GM21529 (cell line): Measurements from ENCODE around the gene CCDC88C.
"Not testable (repeated sequence)": the region's sequence is repeated elsewhere in the genome, so short reads cannot be mapped to it uniquely, and the experiment has no call there.

ENCODE experiments used
- ATAC-seq: cut with Tn5 transposase; IDR thresholded peaks from one replicate; pipeline ENCODE4 v1.9.1; 2021; ENCODE audit not compliant: unreplicated experiment

The CCDC88C gene

DNA sequence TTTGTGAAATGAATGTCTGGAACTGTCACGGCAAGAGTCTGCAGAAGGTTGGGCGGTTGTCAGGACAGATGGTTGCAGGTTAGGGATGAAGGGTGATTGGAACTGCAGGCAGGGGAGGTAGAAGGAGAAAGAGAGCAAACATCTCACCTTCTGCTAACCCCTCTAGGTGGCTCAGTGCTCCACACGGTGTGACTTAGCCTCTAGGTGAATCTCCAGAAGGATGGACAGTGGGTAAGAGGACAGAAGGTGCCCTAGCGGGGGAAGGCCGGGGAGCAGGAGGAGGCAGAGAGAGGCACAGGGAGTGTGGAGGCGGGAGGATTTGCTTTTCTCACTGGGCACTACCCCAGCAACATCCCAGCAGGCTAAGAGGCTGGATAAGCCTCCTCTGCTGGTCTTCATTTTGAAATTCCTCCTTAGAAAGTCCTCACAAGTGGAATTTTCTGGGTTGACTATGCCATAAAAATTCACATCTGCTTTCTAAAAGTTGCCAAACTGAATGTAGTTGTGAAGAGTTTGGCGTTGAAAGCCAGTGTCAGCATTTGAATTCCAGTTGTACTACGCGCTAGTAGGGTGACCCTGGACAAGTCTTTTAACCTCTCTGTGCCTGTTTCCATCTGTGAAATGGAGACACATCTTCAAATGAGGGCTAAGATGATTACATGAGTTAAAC is 162.5 kb downstream of the CCDC88C start:
- no peak for ATAC-seq

DNA sequence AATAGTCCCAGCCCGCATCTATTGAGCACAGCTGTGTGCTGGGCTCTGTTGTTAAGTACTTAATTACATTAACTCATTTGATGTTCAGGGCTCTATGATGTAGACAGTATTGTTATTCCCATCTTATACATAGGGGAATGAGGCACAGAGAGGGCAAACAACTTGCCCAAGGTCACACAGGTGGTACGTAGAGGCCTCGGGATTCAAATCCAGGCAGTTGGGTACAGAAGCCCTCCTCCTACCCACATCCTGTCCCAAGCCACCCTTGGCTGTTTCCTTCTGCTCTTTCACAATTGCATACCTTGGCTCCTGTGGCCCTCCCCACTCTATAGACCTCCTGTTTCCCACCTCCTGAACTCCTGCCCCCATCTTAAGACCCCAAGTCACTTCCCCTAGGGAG is 163.2 kb downstream of the CCDC88C start:
- ATAC-seq: no peak

DNA sequence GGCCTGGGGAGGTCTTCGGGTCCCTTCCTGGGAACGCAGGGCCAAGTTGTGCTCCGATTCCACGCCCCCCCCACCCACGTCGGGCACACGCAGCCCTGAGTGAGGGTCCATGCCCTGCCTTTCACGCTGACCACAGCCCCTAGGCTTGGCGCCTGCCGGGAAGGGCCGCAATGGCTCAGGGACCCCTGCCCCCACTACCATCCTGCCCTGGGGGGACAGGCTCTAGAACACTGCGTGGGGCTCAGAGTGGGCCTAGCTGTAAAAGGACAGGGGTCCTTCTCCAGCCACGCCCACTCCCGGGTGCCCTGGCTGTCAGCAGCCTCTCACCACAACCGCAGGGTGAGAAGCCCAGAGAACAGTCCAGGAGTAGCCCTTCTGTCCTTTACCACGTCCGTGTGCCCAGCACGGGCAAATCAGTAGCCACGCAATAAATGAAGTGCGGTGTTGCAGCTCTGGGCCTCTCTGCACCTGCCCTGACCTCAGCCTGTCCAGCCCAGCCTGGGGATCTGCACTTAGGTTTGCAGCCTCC is 163.8 kb downstream of the CCDC88C start:
- no peak for ATAC-seq

DNA sequence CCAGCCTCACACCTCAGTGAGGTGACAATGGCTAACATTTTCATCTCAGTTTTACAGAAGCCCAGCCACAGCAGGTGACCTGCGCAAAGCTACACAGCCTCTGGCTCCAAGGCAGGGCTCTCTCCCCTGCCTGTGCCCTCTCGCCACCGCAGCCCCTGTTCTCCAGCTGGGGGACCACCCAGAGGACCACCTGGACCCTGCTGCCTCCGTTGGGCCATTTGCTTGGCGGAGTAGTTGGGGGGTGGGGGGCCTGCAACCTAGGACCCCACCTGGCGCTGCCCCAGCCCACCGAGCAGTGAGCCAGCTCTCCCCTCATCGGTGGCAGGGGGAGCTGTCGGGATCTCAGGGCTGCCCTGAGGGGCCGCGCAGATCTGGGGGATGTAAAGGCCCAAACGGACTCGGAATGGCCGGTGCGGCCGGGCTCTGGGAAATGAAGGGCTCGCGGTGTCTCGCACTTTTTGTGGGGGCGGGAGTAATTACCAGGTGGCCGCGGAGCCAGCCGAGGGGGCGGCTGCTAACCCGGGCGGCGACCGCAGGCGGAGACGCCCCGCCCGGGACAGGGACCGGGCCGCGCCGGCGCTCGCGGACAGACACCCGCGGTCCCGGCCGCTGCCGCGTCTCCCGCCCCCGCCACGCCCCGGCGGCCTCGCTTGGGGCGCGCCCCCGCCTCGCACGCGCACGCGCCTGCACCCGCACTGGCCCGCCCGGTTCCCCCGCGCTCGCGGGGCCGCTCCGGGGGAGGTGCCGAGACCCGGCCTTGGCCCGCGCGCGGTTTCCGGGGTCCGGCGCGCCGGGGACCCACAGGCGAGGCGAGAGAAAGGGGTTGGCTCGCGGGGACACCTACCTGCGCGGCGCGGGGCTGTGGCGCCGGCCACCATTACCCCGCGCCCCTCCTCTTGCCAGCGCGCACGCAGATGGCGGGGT is 164.5 kb downstream of the CCDC88C start:
- ATAC-seq: no peak

DNA sequence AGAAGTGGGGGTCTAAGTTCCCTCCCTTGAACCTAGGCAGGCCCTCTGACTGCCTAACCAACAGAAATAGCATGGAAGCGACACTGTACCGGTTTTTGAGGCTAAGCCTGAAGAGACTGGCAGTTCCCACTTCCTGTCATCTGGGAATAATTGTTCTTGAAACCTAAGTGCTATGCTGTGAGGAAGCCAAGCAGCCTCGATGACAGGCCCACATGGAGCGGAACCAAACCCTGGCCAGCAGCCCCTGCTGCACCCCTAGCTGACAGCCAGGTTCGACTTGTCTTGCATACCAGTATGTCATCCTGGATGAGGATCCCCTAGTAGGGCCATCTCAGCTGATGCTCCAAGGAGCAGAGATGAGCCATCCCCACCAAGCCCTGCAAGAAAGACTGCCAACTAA is 166.7 kb downstream of the CCDC88C start:
- no peak for ATAC-seq

DNA sequence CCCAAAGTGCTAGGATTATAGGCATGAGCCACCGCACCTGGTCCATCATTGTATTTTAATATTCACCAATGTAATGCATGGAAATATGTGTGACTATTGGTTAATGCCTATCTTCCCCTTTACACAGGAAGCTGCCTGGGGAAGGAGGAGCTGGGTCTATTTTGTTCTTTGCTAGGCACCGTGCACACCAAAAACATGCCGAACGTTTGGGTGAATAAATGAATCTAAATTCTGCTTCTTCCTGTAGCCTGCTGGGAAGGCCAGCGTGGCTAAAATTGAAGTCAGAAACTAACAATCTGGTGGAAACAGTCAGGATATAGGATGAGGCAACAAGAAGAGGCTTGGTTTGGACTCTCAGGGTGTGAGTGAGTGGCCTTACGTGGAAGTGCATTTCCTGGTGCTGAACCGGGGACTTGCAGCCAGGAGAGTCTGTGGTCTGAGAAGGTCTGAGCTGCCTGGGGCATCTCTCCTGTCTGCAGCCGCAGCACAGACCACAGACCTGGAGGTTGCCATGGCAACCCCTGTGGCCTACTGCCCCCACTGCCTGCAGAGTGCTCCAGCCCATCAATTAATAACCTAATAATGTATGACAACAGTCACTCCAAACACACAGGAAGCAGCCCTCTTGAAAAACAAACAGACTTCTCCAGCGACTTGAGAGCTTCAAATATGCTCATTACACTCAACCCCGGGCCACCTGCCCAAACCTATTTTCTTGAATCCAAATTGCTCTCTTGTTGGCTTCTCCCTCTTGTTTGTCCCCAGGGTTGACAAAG is 167.6 kb downstream of the CCDC88C start:
- ATAC-seq: peak; percentile 88

DNA sequence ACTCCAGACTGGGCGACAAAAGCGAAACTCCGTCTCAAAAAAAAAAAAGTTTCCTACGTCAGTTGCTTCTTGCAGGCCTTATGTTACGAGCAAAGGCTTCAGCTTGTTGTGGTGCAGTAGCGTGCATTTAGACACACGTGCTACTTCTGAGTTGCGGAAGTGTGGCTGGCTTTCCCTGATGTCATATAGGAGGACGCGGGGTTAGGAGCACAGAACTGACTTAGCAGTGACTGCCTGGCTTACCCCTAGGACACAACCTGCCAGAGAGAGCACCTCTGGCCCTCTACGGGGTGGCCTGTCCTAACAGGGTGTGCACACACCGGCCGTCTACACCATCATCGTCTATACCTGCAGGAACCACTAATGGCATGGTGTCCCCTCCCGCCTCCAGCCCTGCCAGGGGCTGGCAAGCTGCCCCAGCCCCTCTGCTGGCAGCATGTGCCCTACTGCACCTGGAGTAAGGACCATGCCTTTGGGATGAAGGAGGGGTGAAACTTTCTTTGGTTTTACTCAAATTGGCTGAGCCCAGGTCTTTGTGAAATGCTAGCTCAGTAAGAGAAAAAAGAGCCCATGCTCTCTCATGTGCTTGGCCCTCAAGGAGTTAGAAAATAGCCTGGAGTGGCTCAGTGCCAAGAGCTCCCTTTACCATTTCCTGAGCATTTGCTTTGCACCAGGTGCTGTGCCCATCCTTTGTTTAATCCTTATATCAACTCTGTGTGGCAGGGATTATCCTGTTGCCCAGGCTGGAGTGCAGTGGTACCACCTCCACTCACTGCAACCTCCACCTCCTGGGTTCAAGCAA is 171.4 kb downstream of the CCDC88C start:
- no peak for ATAC-seq

DNA sequence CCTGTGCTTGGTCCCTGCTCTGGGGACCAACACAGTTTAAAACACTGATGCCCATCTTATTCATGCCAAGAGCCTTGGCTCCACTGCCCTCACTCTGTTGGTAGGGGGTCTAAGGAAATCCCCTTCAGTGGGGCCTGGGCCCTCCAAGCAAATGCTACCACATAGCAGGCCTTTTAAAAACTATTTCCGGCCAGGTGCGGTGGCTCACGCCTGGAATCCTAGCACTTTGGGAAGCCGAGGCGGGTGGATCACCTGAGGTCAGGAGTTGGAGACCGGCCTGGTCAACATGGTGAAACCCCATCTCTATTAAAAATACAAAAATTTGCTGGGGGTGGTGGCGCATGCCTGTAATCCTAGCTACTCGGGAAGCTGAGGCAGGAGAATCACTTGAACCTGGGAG is 172.0 kb downstream of the CCDC88C start:
- ATAC-seq: not testable (repeated sequence)

DNA sequence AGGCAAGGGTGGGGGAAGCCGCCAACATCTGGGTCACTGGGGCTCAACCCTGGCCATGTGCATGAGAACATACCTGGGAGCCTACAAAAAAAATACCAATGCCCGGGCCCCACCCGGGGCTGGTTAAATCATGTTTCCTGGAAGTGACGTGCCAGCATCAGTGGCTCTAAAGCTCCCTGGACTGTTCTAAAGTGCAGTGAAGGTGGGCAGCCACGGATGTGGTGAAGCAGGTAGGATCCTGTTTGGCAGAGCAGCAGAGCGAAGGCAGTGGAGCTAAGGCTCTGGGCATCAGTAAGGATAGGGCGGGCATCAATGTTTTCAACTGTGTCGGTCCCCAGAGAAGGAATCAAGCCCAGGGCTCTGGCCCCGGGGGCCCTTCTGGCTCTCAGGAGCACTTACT is 172.6 kb downstream of the CCDC88C start:
- ATAC-seq: no peak

DNA sequence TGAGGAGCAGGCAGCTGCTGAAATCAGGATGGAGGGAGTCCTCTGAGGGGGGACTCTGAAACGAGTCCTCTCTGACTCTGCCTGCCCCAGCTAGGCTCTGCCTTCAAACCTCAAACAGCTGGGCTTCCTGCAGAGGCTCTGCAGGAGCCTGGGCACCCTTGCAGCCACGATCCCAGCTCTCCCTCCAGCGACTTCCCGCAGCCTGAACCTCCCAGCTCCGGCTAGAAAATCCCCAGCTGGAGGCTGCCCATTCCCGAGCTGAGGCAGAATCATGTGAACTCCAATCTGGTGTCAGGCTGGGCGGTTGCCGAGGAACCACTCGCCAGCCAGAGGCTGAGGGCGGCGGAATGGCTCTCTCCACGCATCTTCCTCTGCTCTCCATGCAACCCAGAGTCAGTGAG is 173.1 kb downstream of the CCDC88C start, which contains the start of gene GPR68:
TSS of gene GPR68 (minus strand) at position 204 of the 401 bp plus-strand sequence. CDS start 9,654 bp downstream, outside the sequence.
- ATAC-seq: no peak

DNA sequence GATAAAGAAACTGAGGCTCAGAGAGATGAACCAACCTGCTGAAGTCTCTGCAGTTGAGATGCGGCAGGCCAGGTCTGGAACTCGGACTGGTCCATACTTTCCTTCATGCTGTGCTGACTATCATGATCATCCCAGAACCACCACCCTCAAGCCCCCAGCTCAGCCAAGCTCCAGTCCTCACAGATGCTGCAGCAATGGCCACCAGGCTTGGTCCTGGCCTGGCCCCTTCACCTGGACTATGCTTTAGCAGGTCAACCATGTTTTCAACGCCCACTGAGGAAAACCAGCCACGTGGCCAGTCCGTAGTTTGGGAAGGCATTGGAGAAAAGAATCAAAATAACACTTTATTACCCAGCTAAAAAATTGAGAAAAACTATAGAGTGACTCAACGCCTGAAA is 174.5 kb downstream of the CCDC88C start:
- ATAC-seq: no peak

DNA sequence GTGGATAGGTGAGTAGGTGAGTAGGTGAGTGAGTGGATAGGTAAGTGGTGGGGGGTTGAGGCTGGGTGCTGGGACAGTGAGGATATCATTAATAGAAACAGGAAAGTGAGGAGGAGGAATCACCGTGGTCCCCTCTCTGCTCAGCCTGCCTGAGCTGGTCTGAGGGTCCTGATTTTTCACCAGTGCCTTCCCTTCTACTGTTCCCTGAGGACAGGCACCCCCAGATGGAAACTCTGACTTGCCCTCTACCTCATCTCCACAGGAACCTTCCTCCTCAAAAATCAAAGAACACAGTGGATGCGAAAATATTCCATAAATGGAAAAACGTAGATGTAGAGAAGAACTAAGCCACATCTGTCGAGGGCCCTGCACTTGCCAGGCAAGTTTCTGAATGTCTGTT is 175.0 kb downstream of the CCDC88C start:
- ATAC-seq: no peak

DNA sequence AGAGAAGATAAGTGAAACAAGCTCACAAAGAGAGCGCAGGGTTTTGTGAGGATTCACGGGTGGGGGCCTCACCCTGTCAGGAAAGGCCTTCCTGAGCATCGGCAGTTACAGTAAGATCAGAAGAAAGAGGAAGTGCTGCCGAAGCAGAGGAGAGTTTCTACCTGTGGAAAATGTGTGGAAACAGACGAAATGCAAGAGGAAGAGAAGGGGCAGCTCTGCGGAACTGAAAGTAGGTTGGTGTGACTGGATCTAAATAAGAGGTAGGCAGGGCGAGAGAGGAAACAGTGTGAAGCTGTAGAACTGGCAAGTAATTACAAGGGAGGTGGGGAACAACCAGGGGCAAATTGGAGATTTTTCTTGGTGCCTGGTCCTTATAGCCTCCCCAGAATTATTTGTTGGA is 175.8 kb downstream of the CCDC88C start:
- peak; percentile 72 for ATAC-seq

DNA sequence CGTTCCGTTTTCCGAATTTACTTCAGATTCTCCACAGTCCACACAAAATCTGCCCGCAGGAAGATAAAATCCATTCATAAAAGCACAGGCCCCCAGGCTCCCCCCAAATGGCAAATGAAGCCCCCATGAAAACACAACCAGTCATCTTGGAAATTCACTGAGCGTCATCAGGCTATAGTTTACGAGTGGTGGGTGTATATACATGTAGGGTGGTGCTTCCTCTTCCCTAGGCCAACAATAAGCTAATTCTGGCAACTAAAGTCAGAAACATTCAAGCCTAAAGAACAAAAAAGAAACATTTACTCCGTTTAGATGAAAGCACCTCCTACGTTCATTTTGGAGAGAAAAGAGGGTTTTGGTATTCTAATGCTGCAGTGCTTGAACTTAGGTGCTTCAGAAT is 179.0 kb downstream of the CCDC88C start:
- no peak for ATAC-seq

DNA sequence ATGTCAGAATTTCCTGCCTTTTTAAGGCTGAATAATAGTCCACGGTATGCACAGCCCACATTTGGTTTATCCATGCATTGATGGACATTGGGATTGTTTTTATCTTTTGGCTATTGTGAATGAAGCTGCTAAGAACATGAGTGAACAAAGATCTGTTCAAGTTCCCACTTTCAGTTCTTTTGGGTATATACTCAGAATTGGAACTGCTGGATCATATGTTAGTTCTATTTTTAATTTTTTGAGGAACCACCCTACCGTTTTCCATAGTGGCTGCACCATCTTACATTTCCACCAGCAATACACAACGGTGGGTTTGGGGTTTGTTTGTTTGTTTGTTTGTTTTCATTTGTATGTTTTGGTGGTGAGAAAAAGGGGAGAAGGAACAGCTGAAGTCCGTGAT is 179.5 kb downstream of the CCDC88C start:
- ATAC-seq: no peak

DNA sequence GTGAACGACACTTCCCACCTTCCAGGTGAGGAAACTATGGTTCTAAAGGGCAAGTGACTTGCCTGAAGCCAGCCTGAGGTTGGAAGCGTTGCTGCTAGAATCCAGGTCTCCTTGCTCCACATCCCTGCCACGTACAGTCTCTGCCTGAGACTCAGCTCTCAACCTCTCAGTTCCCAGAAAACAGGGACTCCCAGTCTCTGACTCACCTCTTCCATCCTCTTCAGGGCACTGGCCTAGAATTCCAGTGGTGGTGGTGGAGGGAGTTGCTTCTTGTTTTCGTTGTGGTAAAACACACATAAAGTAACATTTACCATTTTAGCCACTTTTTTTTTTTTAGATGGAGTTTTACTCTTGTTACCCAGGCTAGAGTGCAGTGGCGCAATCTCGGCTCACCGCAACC is 180.4 kb downstream of the CCDC88C start:
- no peak for ATAC-seq

DNA sequence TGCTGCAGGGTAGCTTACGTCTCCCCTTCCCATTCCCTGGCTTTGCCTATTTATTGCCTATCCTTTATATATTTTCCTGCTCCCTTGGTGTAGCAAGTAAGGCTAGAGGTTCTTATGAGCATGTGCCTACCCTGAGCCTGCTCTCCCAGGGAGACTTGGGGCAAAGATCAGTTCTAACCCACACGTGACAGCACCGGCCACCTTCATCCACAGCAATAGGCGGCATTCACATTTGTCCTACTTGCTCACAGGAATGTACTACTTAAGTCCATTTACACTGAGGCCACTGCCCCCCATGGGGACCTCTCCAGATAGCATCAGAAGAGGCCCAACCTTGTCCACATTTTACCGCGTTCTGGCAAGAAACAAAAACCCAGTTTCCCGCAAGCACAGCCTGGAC is 181.8 kb downstream of the CCDC88C start:
- ATAC-seq: no peak

DNA sequence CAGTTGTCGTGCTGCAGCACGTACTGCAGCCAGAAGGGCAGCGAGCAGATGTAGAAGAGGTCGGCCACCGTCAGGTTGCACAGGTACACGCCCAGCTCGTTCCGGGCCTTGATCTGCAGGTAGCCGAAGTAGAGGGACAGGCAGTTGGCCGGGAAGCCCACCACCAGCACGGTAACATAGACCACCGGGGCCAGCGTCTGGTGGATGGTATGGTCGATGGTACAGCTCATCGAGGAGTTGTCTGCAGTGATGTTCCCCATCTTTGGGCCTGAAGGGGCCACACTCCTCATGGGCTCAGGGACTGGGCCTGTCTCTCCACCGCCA is 182.9 kb downstream of the CCDC88C start:
- ATAC-seq: no peak

DNA sequence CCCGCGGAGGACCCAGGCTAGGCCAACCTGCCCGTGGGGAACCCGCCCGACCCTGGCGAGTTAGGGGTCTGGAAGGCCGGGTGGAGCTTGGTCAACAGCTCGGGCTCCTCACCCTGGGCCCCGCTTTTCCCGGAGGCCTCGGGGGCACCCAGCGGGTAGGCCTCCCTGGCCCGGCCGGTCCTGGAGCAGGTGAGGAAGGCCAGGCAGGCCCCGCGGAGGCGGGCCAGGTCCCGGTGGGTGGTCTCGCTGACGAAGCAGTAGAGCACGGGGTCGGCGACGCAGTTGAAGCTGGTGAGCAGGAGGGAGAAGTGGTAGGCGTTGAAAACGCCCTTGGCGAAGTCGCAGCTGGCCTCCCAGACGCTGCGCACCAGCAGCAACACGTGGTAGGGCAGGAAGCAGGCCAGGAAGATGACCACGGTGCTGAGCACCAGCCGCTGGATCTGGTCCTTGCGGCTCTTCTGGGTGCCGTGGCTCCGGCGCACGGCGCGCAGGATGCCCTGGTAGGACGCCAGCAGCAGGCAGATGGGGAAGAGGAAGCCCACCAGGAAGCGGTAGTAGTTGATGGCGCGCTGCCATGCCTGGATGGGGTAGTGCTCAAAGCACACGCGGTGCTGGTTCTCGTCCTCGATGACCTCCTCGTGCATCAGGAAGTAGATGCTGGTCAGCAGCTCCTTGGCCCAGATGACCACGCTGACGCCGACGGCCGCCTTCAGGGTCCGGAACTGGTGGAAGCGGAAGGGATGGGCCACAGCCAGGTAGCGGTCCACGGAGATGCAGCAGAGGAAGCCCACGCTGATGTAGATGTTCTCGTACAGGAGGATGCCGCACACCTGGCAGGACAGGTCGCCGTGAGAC is 183.5 kb downstream of the CCDC88C start:
- ATAC-seq: no peak

DNA sequence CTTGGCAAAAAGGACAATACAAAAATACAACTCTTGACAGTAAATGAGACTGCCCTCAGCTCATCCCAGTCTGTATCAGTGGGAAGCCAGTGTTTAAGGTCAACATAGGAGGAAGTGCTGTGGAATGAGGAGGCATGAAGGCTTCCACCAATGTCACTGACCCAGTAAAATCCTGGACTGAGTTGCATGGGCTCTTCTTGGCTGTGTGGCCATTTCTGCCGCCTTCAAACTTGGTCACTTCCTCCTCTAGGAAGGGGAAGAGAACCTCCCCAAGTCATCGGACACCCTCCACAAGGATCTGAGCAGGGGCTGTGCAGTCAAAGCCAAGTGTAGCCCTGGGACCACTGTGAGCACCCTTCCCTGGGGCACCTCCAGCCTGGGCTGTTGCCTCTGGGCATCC is 185.0 kb downstream of the CCDC88C start:
- no peak for ATAC-seq
